H1 (cell line): ENCODE measurements around the gene ADGRD2. TPM values are rescaled to one million over a fixed set of nuclear protein-coding genes. Genes with fewer than 3 reads are reported as not detected.
A peak's percentile ranks its signal among the peaks of the same experiment; 100 is the strongest.

Source experiments
- CTCF ChIA-PET: fragments of 300-600 bp; sonication (Branson Sonifier 250); formaldehyde crosslinking; loops from one replicate; lab custom pipeline; 2021; ENCODE audit not compliant: partially characterized antibody; lab: Charles Lee
- POLR2A ChIA-PET: fragments of 300-600 bp; sonication (Branson Sonifier 250); formaldehyde crosslinking; loops from one replicate; lab custom pipeline; 2021; ENCODE audit warnings: inconsistent platforms; ENCODE audit not compliant: partially characterized antibody; lab: Charles Lee
- DNase-seq, 2 experiments: peaks; one replicate each; pipeline versions ENCODE4 v3.0.0 to v3.0.0-alpha.2; 2010 to 2022; ENCODE audit warnings: low spot score in 2 of 2, low read depth in 1 of 2, mixed read lengths in 1 of 2
- FAIRE-seq: peaks from 2 replicates; lab custom pipeline; 2011; peaks lifted over from hg19 to GRCh38; lab: Jason Lieb, UNC
- H2AFZ ChIP-seq: 2 replicates; pipeline ENCODE4 v1.8.1; 2012; ENCODE audit warnings: low read length, inconsistent platforms
- H2AK5ac ChIP-seq: 2 replicates; pipeline ENCODE4 v1.6.1; 2013; ENCODE audit warnings: low read depth, low read length
- H2BK120ac ChIP-seq: replicated peaks from 2 replicates; pipeline ENCODE3; 2013; ENCODE audit warnings: low read depth, low read length, inconsistent platforms
- H2BK12ac ChIP-seq: 2 replicates; pipeline ENCODE4 v1.6.1; 2013; ENCODE audit warnings: low read depth, low read length
- H2BK15ac ChIP-seq: 2 replicates; pipeline ENCODE4 v1.6.1; 2013; ENCODE audit warnings: low read length
- H2BK20ac ChIP-seq: 2 replicates; pipeline ENCODE4 v1.6.1; 2013; ENCODE audit warnings: low read length
- H2BK5ac ChIP-seq: 2 replicates; pipeline ENCODE4 v1.6.1; 2013; ENCODE audit warnings: low read depth, low read length
- H3K14ac ChIP-seq: 2 replicates; pipeline ENCODE4 v1.6.1; 2013; ENCODE audit warnings: inconsistent platforms; ENCODE audit not compliant: insufficient read length
- H3K18ac ChIP-seq: 2 replicates; pipeline ENCODE4 v1.6.1; 2013; ENCODE audit warnings: low read length; ENCODE audit errors: extremely low read depth
- H3K23ac ChIP-seq: 2 replicates; pipeline ENCODE4 v1.6.1; 2013; ENCODE audit warnings: inconsistent platforms; ENCODE audit not compliant: insufficient read length
- H3K23me2 ChIP-seq: 2 replicates; pipeline ENCODE4 v1.6.1; 2013; ENCODE audit warnings: low read depth, low read length
- H3K27ac ChIP-seq: 2 replicates; pipeline ENCODE4 v1.6.1; 2011; ENCODE audit warnings: low read depth, low read length, inconsistent platforms
- H3K27me3 ChIP-seq, 4 experiments: replicated peaks in 1 of 4; 1 replicate in 1 of 4; 2 replicates in 3 of 4; pipeline versions ENCODE4 v1.6.1 to v1.8.1; 2011 to 2013; ENCODE audit warnings: low read length in 3 of 4, mild to moderate bottlenecking in 3 of 4, inconsistent platforms in 2 of 4, mixed read lengths in 2 of 4, moderate library complexity in 1 of 4; ENCODE audit not compliant: control insufficient read depth in 3 of 4, insufficient read depth in 3 of 4; ENCODE audit errors: extremely low read depth in 1 of 4
- H3K36me3 ChIP-seq, 4 experiments: 2 replicates each; pipeline versions ENCODE4 v1.6.1 to v1.8.1; 2011 to 2013; ENCODE audit warnings: mild to moderate bottlenecking in 4 of 4, low read length in 3 of 4, moderate library complexity in 2 of 4, control low read depth in 1 of 4, inconsistent platforms in 1 of 4; ENCODE audit not compliant: insufficient read depth in 4 of 4, control insufficient read depth in 2 of 4
- H3K4ac ChIP-seq: replicated peaks from 2 replicates; pipeline ENCODE3; 2013; ENCODE audit warnings: low read length, low read depth, mixed read lengths, inconsistent platforms; ENCODE audit not compliant: insufficient read length
- H3K4me1 ChIP-seq, 4 experiments: replicated peaks in 1 of 4; 1 replicate in 1 of 4; 2 replicates in 3 of 4; pipeline versions ENCODE4 v1.6.1 to v1.8.1; 2011 to 2013; ENCODE audit warnings: low read length in 3 of 4, inconsistent platforms in 2 of 4, mixed read lengths in 1 of 4; ENCODE audit not compliant: insufficient read depth in 4 of 4, control insufficient read depth in 3 of 4
- H3K4me2 ChIP-seq, 2 experiments: 2 replicates each; pipeline versions ENCODE4 v1.6.1 to v1.8.1; 2011 to 2013; ENCODE audit warnings: low read depth in 2 of 2, low read length in 2 of 2, control low read depth in 1 of 2, inconsistent platforms in 1 of 2, mild to moderate bottlenecking in 1 of 2; ENCODE audit not compliant: insufficient read depth in 1 of 2
- H3K4me3 ChIP-seq, 4 experiments: fragments of 200-600, 300-600 bp in 1 of 4; sonication (generic), shearing (Covaris generic), sonication (Bioruptor Twin) in 1 of 4; 2 replicates each; pipeline versions ENCODE4 v1.5.1 to v1.8.1; 2011 to 2016; ENCODE audit warnings: low read length in 4 of 4, low read depth in 3 of 4, control low read depth in 2 of 4, inconsistent platforms in 2 of 4, mild to moderate bottlenecking in 2 of 4, mixed read lengths in 1 of 4, moderate library complexity in 1 of 4; ENCODE audit not compliant: insufficient read depth in 2 of 4; ENCODE audit errors: extremely low read depth in 1 of 4
- H3K56ac ChIP-seq: replicated peaks from 2 replicates; pipeline ENCODE3; 2013; ENCODE audit warnings: low read depth, mild to moderate bottlenecking, mixed read lengths, low read length, inconsistent platforms; ENCODE audit not compliant: insufficient read length
- H3K79me1 ChIP-seq: 2 replicates; pipeline ENCODE4 v1.6.1; 2013; ENCODE audit warnings: low read depth, low read length, control low read depth
- H3K79me2 ChIP-seq, 2 experiments: 2 replicates each; pipeline versions ENCODE4 v1.6.1 to v1.8.1; 2012 to 2013; ENCODE audit warnings: low read length in 2 of 2, mild to moderate bottlenecking in 2 of 2, inconsistent platforms in 1 of 2; ENCODE audit not compliant: insufficient read depth in 2 of 2, control insufficient read depth in 1 of 2
- H3K9ac ChIP-seq, 4 experiments: replicated peaks in 1 of 4; 1 replicate in 1 of 4; 2 replicates in 3 of 4; pipeline versions ENCODE4 v1.6.1 to v1.8.1; 2011 to 2013; ENCODE audit warnings: low read depth in 3 of 4, low read length in 3 of 4, control low read depth in 2 of 4, mild to moderate bottlenecking in 2 of 4, moderate library complexity in 2 of 4, inconsistent platforms in 1 of 4; ENCODE audit errors: extremely low read depth in 1 of 4
- H3K9me3 ChIP-seq, 2 experiments: 2 replicates each; pipeline versions ENCODE4 v1.6.1 to v1.8.1; 2012 to 2013; ENCODE audit warnings: mild to moderate bottlenecking in 2 of 2, moderate library complexity in 2 of 2, control low read depth in 1 of 2, inconsistent platforms in 1 of 2, low read depth in 1 of 2, low read length in 1 of 2, mixed read lengths in 1 of 2; ENCODE audit not compliant: insufficient read depth in 2 of 2
- H4K20me1 ChIP-seq, 2 experiments: replicated peaks in 1 of 2; 2 replicates each; pipeline versions ENCODE3 to v1.8.1; 2011 to 2013; ENCODE audit warnings: inconsistent platforms in 2 of 2, low read length in 2 of 2, mild to moderate bottlenecking in 1 of 2; ENCODE audit not compliant: insufficient read depth in 2 of 2, control insufficient read depth in 1 of 2
- H4K5ac ChIP-seq: 2 replicates; pipeline ENCODE4 v1.6.1; 2013; ENCODE audit warnings: low read length, low read depth, mixed read lengths, inconsistent platforms; ENCODE audit not compliant: insufficient read length
- H4K8ac ChIP-seq: 2 replicates; pipeline ENCODE4 v1.8.0; 2013; ENCODE audit warnings: mild to moderate bottlenecking, moderate library complexity, low read length, inconsistent platforms; ENCODE audit not compliant: insufficient read depth; ENCODE audit errors: extremely low read depth
- H4K91ac ChIP-seq: replicated peaks from 2 replicates; pipeline ENCODE3; 2013; ENCODE audit warnings: low read length, mixed read lengths, inconsistent platforms; ENCODE audit not compliant: insufficient read length
- CBX5 ChIP-seq: fragments of 300-800, 300-1000 bp; sonication (generic); IDR thresholded peaks from 2 replicates; pipeline ENCODE4 v1.7.1; 2016; ENCODE audit warnings: antibody characterized with exemption, low read length, low read depth
- CHD1 ChIP-seq: IDR thresholded peaks from 2 replicates; pipeline ENCODE4 v1.6.1; 2012; ENCODE audit warnings: low read depth, low read length, improper control_type of control experiment
- EGR1 ChIP-seq: IDR thresholded peaks from 2 replicates; pipeline ENCODE4 v1.6.1; 2011; ENCODE audit warnings: low read depth, low read length, borderline replicate concordance
- KDM1A ChIP-seq: fragments of 200-600, 300-600 bp; sonication (generic); IDR thresholded peaks from 2 replicates; pipeline ENCODE4 v1.7.1; 2016; ENCODE audit warnings: mild to moderate bottlenecking, low read length, borderline replicate concordance
- WGBS, 2 experiments: shearing (Covaris generic) in 1 of 2; methylation state at CpG; one replicate each; pipeline versions ENCODE4 v1.1.6 to v1.1.7; 2013 to 2015; ENCODE audit warnings: low lambda C conversion rate in 2 of 2, mixed read lengths in 2 of 2, inconsistent platforms in 1 of 2, low coverage in 1 of 2, missing lambda C conversion rate in 1 of 2; ENCODE audit not compliant: insufficient replicate concordance in 2 of 2, insufficient coverage in 1 of 2, insufficient read length in 1 of 2; ENCODE audit errors: extremely low coverage in 1 of 2, missing lambda C conversion rate in 1 of 2; 5-methylcytosine and 5-hydroxymethylcytosine counted together
- polyA plus RNA-seq, 7 experiments: library from polyadenylated mRNA; depleted of rRNA in 3 of 7; stranded (reverse) in 5 of 7; unstranded in 2 of 7; fragments of >200 nt in 5 of 7; fragments of 200-250 nt in 2 of 7; gene quantifications; 1 replicate in 5 of 7; 2 replicates in 1 of 7; 4 replicates in 1 of 7; pipeline versions ENCODE4 v1.2.1 to v1.2.3, GENCODE V29; 2011 to 2013; ENCODE audit warnings: missing spikeins in 2 of 7, mixed read lengths in 2 of 7
- total RNA-seq: library from RNA; stranded (reverse); fragmentation: NEBNext Ultra II Directional; extraction: Animal tissue kit (Norgen Biotek cat#: 25700); gene quantifications from 2 replicates; pipeline ENCODE4 v1.2.1, GENCODE V29; 2021

ADGRD2 gene
- total and polyA plus RNA-seq, 2 of the 8 experiments (the other 6 are each of a cell fraction or from before 2014, with no cell fraction given): 0.41 to 1.4 TPM

DNA sequence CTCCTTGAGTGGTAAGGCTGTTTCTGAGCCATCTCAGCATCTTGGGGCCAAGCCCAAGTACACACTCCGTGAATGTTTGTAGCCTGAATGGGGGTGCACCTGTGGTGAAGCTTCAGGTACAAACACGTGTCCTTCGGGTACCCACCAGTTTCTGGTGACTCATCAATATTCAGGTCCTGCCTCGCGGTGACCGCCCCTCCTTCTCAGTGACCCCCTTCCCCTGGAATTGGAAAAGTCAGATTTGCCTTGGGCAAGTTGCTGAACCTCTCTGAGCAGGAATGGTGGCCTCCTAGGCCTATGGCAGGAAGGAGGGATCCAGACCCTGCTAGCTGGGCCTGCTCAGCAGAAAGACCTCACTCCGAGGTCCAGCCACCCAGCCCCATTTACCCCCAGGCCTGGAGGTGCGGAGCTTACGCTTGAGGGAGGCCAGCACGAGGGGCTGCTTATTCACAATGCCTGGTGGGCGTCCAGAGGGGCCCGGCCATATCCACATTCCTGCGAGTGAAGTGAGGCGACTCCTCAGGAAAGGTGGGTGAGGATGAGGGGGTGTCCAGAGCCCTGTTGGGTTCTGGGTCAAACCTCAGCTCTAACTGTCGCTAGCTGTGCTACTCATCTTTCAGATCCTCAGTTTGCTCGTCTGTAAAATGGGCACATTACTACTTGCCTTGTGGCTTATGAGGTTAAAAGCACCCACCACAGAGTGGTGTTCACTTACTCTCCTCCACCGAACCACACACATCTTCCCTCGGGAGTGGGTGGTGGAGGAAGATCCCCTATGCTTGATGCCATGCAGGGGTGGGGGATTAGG, 7.0 kb downstream of the ADGRD2 start:
- peaks cover 0 to 4% of the 10 kb centered on the region in 2 experiments; a peak in 2 of 4 replicates for H3K9me3 ChIP-seq

More for the DNA sequence above, 7.0 kb downstream of the ADGRD2 start:
- Histone ChIP-seq H3K36me3 (peaks cover 0 to 3% (median 0%) of the 10 kb centered on the region in 4 experiments; a peak in 1 of 8 replicates), H4K20me1 (peaks cover 0 to 3% of the 10 kb centered on the region in 2 experiments), H3K56ac (no peak overlapping the region), H3K4ac (no peak overlapping the region), H3K23ac (no peak overlapping the region), H3K14ac (no peak overlapping the region), H2BK15ac (no peak overlapping the region), H3K27me3 (peaks cover 7 to 15% (median 10%) of the 10 kb centered on the region in 4 experiments), H3K4me2 (no peak overlapping the region), H3K79me1 (no peaks in the 10 kb centered on the region), H2AFZ (no peak overlapping the region), H2BK120ac (no peak overlapping the region), H3K27ac (no peak overlapping the region), H3K79me2 (no peaks in the 10 kb centered on the region), H4K5ac (no peak overlapping the region), H2AK5ac (no peak overlapping the region), H3K23me2 (peaks cover 6% of the 10 kb centered on the region; the same call in 1 of the 2 replicates), H2BK20ac (no peak overlapping the region), H4K8ac (no peak overlapping the region), H2BK5ac (no peak overlapping the region), H3K4me3 (no peak overlapping the region), H3K4me1 (peaks cover 0 to 5% (median 3%) of the 10 kb centered on the region in 4 experiments; a peak in 5 of 7 replicates), H3K18ac (no peak overlapping the region), H3K9ac (no peak overlapping the region), H4K91ac (no peak overlapping the region), H2BK12ac (no peak overlapping the region)
- WGBS, 2 experiments: 91% methylated on average over 18 of the region's 18 CpGs; no CpG with 5 or more reads in 1 of the 2 experiments
- FAIRE-seq (no peak), DNase-seq (no peak)
- CTCF ChIA-PET: interaction anchor here (0.7 to 6.6 kb wide), 13 partner anchors 9 to 905 kb away, joined by 3 to 35 read pairs (median 3); no protein-coding TSS in a partner anchor
- TF ChIP-seq EGR1 (no peak), KDM1A (peak; percentile 86; the same call in 1 of the 2 replicates), CHD1 (no peak), CBX5 (no peak)
- POLR2A ChIA-PET: interaction anchor here (1.1 kb wide), 1 partner anchor 320 kb away, joined by 3 read pairs; the partner anchor contains the start of gene OLFML2A
